ENCODE data around the gene SMYD5.

Gene SMYD5

DNA sequence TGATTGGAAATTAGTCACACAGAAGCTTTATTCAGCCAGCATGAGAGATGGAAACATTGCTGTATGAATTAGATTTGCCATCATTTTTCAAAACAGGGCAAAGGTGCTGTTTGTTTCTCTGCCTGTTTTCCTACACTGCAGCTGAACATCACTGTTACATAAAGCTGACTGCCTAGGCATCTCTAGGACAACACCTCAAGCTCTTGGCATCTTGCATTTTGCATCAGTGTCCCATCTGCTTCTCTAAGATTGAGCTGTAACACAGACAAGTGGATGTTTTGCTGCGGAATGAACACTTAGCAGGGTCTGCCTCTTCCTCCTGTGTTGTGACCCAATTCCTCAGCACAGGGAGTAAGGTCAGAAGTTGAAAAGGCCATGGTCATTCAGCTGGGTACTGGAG is 24.9 kb downstream of the SMYD5 start:
- no peak for DNase-seq (ENCODE audit: low read depth)

- DNase-seq (ENCODE audit: low read depth): no peak
Observed at GRCh38 chr2:73239776-73240175, 25.7 kb downstream of the SMYD5 start.

GRCh38 chr2:73243884-73244570 is 30.0 kb downstream of the SMYD5 start:
- no peak for DNase-seq (ENCODE audit: low read depth)

DNA sequence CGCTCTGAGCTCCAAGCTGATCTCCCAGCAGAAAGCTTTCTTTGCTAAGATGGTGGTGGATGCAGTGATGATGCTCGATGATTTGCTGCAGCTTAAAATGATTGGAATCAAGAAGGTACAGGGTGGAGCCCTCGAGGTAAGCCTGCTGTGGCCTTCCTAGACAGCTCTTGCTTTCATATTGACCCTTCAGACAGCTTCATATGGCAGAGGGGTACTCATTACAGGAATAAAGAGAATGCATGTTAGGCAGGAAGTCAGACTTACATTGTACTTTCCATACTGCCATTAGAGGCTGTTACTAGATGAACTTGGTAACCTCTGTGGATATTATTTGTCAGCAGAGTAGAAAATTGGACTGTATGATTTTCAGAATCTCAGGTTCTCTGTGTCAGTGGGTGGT is 30.5 kb downstream of the SMYD5 start:
- DNase-seq (ENCODE audit: low read depth): no peak

DNA sequence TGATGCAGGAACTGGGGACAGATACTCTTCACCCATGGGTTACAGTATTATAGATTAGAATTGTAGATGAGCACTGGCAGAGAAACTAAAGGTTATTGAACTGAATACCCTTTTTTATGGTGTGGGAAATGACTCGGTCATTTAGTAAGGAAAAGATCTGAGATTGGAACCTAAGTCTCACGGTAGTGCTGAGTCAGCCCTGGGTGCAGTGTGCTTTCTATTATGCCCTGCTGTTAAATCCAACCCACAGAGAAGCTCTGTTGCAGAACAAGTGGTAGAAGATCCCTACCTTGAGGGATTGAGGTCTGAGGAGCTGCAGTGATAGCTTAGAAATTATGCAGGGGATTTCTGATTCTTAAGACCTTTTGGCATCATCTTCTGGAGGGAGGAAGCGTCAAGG is 32.8 kb downstream of the SMYD5 start:
- no peak for DNase-seq (ENCODE audit: low read depth)

- DNase-seq (ENCODE audit: low read depth): no peak
Observed at GRCh38 chr2:73249636-73250035, 35.6 kb downstream of the SMYD5 start.

DNA sequence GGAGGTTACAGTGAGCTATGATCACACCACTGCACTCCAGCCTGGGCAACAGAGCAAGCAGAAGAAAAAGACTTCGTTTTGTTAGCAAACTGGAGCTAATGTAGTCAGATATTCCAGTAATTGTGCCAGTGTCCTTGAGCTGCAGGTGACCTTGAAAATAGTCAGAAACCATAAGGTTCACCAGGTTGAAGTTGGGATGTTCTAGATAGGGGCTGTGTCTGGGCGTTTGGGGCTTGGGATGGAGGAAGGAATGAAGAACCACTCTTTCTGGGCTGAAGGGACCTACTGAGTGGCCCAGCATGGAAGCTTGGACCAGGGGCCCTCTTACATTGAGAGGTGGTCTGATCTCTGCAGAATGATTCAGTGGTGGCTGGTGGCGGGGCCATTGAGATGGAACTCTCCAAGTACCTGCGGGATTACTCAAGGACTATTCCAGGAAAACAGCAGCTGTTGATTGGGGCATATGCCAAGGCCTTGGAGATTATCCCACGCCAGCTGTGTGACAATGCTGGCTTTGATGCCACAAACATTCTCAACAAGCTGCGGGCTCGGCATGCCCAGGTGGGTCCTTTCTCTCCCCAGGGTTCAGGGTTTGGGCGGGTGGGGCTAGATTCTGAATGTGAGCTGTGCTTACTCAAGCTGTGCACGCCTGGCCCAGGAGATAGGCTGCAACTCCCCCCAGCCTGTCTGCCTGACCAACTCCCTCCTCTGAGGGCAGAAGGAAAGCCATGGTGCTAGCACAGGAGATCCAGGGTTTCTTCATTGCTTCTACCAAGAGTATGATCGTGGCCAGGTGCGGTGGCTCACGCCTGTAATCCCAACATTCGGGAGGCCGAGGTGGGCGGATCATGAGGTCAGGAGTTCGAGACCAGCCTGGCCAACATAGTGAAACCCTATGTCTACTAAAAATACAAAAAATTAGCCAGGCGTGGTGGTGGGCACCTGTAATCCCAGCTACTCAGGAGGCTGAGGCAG is 37.1 kb downstream of the SMYD5 start:
- no peak for DNase-seq (ENCODE audit: low read depth)

DNA sequence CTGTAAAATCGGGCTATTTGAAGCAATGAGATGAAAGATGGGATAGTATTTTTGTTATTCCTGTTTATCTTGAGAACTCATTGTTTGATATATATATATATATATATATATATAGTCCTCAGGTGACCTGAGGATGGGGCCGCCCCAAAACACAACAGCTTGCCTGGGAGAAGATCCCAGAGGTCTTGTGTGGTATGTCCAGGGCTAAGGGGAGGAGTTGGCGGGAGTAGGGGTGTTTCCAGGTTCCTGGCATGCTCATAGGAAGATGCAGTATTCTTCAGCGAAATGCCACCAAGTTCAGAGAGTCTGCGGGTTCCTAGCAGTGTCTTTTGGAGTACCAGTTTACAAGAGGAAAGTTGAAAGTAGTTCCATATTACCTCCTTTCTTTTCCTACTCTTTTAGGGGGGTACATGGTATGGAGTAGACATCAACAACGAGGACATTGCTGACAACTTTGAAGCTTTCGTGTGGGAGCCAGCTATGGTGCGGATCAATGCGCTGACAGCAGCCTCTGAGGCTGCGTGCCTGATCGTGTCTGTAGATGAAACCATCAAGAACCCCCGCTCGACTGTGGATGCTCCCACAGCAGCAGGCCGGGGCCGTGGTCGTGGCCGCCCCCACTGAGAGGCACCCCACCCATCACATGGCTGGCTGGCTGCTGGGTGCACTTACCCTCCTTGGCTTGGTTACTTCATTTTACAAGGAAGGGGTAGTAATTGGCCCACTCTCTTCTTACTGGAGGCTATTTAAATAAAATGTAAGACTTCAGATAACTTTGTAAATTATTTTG is 38.4 kb downstream of the SMYD5 start:
- DNase-seq (ENCODE audit: low read depth): no peak

DNA sequence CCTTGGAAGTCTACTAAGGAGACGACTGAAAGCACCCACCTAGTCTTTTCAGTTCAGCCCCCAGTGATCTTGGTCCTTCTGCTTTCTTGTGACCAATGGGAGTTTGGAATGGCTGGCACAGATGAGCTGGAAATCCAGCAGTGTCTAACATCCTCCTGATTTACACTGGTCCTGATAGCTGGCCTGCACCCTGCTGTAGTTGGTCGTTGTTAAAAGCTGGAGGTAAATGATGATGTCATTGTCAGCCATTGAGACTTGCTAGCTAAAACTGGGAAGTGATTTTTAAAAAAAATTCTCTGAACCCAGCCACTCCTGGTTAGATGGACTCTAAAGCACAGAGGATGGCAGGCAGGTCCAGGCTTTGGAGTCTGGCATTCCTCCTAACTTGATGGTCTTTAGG is 39.4 kb downstream of the SMYD5 start:
- DNase-seq (ENCODE audit: low read depth): no peak

GRCh38 chr2:73253901-73254300 is 39.9 kb downstream of the SMYD5 start:
- DNase-seq (ENCODE audit: low read depth): no peak

GRCh38 chr2:73254343-73255006 is 40.4 kb downstream of the SMYD5 start:
- DNase-seq (ENCODE audit: low read depth): no peak

DNA sequence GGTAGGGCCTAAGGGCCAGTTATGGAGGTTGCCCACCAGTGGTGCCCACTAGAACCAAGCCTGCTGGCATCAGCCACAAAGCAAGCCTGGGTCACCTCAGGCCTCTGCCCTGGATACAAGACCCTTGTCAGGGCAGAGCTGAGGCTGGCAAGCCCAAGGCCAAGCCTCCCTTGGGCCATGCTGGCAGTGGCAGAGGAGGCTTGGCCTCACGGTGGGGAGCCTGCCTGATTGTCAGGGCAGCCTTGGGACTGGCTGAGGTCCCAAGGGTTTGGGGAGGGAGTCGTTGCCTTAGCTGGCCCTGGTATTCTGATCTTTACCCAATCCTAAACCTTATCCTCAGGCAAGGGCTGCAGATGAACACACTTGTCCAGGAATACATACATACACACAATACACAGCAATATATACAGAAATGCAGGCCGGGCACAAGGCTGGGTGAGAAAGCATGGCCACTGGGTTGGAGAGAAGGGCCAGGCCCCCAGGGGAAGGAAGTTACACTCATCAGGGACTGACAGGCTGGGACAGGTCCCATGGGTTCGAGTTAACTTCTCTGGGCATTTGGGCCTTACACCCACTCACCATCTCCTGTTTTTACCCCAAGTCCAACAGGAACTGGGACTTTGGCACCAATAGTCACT is 41.1 kb downstream of the SMYD5 start:
- no peak for DNase-seq (ENCODE audit: low read depth)

GRCh38 chr2:73255907-73256617 is 42.0 kb downstream of the SMYD5 start:
- DNase-seq (ENCODE audit: low read depth): no peak

DNA sequence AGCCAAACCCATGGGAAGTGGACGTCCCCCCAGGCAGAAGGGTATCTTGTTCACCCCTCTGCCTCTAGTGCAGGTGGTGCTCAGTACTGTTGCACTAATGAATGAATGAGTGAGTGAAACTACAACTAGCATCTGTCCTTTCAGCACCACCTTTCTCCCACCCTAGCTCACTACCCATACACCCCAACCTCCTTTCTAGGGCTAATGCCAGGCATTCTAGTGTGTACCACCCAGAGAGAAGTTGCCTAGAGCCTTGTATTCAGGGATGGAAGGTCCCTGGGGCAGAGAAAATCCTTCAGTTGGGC is 42.5 kb downstream of the SMYD5 start:
- DNase-seq (ENCODE audit: low read depth): no peak

- DNase-seq (ENCODE audit: low read depth): no peak
Observed at GRCh38 chr2:73257021-73257420, 43.0 kb downstream of the SMYD5 start.

DNA sequence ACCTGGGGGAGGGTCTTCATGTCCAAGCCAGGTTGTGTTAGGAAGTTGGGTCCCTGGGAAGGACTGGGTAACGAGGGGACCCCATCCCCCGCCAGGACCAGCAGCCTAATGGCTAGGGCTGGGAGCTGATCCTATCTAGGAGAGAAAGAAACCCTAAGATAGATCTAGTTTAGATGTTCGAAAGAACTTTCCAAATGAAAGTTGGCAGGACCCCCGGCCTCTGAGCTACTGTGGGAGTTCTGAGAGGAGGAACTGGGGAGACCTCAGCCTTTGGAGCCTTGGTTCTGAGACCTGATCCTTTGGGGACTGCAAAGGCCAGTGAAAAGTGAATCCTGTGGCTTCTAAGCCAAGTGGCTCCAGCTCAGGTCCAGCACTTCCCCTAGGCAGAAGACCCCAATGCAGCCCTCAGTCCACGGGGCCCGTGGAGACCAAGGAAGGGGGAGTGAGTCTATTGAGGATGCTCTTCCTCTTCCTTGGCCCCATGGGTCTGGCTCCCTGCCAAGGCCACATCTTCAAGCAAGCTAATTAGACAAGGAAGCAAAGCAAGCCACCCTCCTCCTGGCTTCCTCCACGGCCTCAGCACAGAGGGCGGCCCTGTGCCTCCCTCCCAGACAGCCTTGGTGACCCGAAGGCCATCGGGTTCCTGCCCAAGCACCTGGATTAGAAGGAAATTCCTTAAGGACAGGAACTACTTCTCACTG is 43.5 kb downstream of the SMYD5 start:
- DNase-seq (ENCODE audit: low read depth): no peak

- no peak for DNase-seq (ENCODE audit: low read depth)
Observed at GRCh38 chr2:73258186-73258912, 44.3 kb downstream of the SMYD5 start.

- no peak for DNase-seq (ENCODE audit: low read depth)
Observed at GRCh38 chr2:73258913-73259215, 44.8 kb downstream of the SMYD5 start.

GRCh38 chr2:73259276-73259675 is 45.2 kb downstream of the SMYD5 start:
- DNase-seq (ENCODE audit: low read depth): no peak

Measured in stimulated activated CD8-positive, alpha-beta memory T cell treated with anti-CD3 and anti-CD28 coated beads, Interleukin-4, amount 100 ng/mL, for 24 hours (primary cell).